CD4-positive, alpha-beta T cell treated with Interleukin-1 beta for 1 hour (primary cell): ENCODE results near the gene INSR.
"Not testable (repeated sequence)": the region's sequence is repeated elsewhere in the genome, so short reads cannot be mapped to it uniquely, and the experiment has no call there.

ENCODE experiments used
- DNase-seq, 2 donors: peaks; one replicate each; pipeline ENCODE4 v3.0.0-alpha.2; 2020 to 2022

Gene INSR

DNA sequence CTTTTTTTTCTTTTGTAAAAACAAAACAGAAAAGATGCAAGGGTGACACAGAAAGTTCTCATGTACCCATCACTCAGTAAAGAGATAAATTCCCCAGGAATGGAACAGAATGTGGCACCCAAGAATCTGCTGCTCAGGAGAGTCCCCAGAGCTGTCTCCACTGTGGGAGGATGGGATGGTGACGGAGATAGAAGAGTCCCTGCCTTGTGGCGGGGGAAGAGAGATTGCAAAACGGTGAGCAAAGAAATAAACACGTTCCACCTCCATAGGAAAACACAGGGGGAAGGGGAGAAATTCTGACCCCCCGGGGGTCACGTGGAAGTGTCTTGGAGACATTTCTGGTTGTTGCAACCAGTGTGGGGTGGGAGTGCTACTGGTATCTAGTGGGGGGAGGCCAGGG, 76.4 kb downstream of the INSR start:
- DNase-seq, result no peak

DNA sequence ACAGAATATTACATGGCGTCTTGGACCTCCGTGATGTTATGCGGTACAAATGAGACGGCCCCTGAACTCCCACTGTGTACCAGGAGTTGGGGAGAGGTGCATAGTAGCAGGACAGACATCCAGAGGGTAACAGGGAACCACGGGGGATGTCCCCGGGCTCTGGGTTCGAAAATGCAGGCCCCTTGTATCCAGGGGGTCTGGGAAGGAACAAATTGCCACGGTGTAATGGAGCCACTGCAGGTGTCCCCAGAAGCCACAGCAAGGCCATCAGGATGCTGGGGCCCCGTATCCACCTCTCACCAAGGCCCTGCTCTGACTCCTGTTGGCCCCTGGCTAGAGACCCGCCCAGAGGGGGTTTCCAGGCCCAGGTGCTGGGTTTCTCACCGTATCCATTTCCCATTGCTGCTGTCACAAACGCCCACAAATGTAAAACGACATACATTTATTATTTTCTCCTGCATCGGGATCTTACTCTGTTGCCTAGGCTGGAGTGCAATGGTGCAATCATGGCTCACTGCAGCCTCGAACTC, 77.8 kb downstream of the INSR start:
- no peak for DNase-seq

DNA sequence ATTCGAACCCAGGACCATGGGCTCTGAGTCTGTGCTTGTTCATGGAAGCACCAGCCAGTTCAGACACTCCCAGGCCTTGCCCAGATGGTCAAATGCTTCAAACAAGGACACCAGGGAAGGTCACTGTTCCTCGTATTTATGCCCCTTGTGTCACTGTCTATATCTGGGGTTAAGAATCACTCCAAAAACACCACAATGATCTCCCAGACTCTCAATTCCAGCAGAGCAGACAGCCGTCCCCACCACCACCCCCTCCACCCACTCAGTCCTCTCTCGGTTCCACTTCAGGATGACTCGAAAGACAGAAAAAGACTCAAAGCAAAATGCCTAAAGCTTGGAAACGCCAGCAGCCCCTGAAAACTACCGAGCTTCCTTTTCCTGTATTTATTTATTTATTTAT, 79.0 kb downstream of the INSR start:
- no peak for DNase-seq

DNA sequence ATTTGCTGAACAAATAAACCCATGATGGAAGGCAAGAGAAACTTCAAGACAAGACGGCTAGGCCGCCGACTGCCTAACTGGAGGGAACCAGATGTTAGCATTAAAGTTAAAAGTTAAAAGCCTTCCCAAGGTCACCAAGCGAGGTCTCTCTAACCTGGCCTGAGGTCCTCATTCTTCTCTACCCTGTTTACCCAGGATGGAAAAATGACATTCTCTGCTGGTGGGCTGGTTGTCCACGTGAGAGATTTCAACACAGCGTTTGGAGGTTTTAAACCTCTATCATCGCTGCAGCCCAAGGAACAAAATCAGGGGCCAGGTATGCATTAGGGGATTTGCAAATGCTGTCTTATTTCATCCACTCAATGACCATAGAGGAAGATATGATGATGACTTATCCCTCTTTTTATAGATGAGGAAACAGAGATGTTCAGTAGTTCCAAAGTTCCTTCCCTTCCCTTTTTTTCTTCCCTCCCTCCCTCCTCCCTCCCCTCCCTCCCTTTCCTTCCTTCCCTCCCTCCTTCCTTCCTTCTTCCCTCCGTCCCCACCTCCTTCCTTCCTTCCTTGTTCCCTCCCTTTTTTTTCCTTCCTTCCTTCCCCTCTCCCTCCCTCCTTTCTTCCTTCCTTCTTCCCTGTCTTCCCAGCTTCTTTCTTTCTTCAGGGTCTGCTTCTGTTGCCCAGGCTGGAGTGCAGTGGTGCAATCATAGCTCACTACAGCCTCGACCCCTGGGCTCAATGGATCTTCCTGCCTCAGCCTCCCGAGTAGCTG, 79.7 kb downstream of the INSR start:
- DNase-seq, result no peak

DNA sequence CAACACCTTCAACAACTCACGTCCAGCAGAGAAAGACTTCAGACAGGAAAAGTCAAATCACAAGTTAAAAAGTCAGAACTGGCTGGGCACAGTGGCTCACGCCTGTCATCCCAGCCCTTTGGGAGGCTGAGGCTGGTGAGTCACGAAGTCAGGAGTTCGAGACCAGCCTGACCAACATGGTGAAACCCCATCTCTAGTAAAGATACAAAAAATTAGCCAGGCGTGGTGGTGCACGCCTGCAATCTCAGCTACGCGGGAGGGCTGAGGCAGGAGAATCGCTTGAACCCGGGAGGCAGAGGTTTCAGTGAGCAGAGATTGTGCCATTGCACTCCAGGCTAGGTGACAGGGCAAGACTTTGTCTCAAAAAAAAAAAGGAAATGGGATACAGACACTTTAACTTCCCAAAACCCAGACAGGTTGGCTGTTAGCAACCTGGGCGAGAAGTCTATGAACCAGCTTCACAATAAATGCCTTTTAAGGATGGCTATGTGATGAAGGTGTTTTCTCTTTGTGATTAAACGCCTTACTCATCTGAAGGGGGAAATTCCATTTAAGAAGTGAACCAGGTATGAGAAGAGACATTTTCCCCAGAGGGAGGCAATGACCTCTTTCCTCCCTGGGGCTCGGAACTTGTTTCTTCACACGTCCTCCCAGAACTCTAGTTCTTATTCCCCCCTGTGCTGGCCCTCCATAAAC, 80.4 kb downstream of the INSR start:
- no peak for DNase-seq

DNA sequence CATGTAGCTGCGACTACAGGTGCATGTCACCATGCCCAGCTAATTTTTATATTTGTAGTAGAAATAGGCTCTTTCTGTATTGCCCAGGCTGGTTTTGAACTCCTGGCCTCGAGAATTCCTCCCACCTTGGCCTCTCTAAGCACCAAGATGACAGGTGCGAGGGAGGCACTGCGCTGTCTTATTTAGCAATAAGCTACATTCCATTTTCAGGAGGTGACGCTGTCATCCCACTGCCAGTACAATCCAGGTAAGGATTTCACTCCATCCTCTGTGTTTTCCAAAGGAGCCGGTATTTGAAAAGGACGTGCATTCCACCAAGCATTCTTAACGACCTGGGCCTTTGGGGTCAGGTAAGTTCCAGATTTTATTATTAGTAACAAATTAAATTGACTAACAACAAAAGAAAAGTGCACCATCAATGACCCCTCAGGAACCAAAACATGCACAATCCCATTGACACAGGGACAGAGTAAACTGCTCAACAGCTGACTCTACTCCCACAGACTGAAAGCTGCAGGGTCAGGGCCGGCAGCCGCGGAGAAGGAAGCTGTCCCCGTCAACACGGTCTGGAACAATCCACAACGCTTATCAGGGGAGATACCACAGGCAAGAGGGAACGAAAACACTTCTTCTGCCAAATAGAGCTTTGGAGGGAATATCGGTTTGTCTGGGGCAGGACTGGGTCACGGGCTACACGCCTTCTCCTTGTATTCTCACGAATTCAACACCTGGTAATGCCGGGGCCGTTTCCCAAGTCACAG, 82.8 kb downstream of the INSR start:
- no peak for DNase-seq

DNA sequence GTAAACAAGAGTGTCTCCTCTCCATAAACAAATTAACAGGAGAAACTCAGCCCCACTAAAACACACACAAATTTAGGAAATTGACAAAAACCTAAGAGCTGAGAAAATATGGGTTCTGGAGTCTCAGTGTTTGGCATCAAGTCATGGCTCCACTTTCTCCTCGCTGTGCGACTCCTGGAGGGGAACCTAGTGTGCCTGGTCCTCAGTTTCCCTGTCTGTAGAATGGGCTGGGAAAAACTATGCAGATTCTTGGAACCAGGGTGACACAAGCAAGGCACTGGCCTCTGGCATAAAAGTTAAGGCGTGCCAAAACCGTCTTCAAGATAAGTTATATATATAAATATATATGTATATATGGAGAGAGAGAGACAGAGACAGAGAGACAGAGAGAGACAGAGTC, 83.9 kb downstream of the INSR start:
- DNase-seq, result no peak

DNA sequence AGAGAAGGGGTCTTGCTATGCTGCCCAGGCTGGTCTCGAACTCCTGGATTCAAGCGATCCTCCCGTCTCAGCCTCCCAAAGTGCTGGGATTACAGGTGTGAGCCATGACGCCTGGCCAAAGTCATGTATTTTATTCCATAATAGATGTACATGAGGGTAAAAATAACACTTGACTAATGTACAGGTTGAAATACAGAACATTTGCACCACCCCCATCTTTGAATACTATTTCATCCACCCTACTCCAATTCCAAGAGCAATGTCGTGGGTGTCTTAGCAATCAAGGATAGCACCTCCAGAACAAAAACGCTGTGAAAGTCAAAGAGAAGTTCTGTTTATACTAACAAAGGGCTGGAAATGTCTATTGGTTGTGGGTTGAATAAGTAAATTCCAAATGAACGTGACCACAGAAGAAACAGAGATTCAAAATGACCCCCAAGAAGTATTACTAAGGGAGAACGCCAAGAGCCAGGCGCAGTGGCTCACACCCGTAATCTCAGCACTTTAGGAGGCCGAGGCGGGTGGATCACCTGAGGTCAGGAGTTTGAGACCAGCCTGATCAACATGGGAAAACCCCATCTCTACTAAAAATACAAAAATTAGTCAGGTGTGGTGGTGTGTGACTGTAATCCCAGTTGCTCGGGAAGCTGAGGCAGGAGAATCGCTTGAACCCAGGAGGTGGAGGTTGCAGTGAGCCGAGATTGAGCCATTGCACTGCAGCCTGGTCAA, 84.5 kb downstream of the INSR start:
- not testable (repeated sequence) for DNase-seq

DNA sequence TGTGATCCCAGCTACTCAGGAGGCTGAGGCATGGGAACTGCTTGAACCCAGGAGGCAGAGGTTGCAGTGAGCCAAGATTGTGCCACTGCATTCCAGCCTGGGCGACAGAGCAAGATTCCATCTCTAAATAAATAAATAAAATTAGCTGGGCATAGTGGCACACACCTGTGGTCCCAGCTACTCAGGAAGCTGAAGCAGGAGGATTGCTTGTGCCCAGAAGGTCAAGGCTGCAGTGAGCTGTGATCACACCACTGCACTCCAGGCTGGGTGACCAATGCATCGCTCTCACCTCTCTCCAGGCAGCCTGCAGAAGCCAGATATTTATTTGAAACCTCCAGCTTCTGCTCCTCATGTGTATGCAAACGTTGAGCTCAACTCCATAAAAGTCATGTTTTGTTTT, 85.2 kb downstream of the INSR start:
- not testable (repeated sequence) for DNase-seq

DNA sequence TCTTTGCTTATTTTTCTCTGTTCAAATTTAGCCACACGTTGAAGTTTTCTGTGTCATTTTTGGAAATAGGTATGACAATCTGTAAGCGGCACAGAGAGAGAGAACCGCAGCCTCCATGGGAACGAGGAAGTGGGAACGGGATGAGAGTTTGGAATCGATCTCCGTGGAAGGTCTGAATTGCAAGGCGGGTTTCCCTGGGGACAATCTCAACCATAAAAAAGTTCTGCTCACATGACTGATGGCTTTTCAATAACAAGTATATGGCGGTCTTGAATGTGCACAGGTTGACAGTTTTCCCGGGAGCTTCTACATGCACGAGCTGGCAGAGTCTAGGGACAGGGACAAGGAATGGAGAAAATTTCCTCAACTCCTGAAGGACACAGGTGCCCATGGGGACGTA, 90.9 kb downstream of the INSR start:
- no peak for DNase-seq

DNA sequence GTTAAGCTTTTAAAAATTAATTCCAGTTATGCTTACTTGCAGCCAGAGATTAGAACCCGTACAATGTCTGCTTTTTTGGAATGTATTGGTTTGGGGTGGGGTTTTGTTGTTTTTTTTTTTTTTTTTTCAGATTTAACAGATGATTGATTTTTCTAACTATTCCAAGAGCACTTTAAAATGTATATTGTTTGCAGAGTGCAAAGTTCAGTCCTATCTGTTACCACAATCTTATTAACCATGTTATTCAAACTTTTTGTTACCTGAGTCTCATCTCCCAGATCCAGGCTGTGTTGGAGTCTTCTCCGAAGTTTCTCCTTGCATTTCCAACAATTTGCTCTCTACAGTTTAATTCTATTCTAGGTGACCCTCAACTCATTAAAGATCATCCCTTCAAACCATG, 91.3 kb downstream of the INSR start:
- DNase-seq, result no peak

DNA sequence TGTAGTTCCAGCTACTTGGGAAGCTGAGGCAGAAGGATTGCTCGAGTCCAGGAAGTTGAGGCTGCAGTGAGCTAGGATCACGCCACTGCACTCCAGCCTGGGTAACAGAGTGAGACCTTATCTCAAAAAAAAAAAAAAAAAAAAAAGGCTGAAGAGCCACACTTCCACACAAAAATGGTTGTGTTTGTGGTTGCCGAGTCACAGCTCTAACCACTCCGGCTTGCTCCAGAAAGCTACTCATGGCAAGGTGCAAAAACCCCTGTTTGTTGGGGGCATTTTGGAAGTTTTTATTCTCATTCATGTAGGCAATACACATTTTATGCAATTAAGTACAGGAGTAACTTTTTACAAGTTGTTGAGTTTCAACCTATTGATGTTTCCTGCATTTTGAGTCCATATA, 93.5 kb downstream of the INSR start:
- no peak for DNase-seq

DNA sequence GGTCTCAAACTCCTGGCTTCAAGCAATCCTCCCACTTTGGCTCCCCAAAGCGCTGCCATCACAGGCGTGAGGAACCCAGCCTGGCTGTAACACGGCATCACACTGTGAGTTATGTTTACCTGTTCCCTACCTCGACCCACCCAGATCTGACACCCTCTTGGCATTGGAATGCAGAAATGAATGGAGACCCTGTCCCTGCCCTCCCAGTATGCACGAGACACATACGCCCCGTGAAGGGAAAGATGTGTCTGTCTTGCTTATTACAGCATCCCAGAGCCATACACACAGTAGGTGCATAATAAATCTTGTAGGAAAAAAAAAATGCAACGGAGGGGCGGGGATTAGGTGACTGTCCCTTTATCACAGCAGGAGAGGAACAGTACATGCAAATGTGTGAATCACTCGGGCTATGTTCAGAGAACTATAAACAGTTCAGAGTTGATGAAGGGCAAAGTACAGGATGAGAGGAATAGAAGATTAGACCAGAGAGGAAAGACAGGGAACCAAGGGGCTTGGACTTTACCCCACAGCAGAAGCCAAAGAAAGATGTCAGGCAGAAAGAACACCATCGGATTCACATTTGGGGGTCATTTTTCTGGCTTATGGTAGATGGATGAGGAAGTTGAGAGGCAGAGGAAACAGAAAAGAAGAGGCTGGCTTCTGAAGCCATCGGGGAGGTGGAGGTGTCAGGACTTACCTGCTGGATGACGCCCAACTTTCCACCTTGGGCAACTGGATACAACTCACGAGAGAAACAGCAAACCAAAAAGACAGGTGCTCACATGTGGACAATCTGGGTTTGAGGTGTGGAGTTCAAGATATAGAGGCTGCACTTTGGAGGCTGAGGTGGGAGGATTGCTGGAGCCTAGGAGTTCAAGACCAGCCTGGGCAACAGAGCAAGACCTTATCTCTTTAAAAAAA, 94.3 kb downstream of the INSR start:
- DNase-seq, result no peak

DNA sequence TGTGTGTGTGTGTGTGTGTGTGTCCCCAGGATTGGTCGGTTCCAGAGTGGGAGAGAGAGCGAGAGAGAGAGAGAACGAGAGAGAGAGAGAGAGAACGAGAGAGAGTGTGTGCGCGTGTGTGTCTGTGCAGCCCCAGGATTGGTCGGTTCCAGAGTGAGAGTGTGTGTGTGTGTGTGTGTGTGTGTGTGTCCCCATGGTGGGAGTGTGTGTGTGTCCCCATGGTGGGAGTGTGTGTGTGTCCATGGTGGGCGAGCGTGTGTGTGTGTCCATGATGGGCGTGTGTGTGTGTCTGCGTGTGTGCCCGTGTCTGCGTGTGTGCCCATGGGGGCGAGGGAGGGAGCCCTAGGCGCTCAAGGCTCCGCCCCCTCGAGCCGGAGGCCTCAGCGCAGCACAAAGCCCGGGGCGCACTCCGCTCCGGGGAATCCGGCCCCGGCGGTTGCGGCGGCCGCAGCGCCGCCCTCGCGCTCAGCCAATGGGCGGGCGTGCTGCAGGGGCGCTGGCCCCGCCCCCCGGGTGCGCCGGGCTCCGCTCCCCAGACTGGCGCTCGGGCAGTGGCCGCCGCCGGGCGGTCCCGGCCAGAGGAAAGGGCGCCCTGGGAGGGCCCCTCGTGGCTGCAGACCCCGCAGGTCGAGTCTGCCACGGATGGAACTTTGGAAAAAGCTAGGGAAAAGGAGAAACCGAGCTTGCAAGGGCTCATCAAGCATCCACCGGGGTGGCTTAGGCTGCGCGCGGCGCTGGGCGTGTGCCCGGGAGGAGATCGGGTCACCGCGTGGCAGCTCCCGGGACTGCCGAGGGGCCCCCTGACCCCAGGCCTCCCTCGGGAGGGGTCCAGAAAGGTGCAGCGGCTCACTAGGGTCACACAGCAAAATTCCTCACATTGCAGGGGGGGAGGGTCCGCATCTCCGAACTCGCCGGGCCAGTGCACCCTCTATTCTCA, 96.2 kb downstream of the INSR start:
- peak; percentile 93 to 95 for DNase-seq

DNA sequence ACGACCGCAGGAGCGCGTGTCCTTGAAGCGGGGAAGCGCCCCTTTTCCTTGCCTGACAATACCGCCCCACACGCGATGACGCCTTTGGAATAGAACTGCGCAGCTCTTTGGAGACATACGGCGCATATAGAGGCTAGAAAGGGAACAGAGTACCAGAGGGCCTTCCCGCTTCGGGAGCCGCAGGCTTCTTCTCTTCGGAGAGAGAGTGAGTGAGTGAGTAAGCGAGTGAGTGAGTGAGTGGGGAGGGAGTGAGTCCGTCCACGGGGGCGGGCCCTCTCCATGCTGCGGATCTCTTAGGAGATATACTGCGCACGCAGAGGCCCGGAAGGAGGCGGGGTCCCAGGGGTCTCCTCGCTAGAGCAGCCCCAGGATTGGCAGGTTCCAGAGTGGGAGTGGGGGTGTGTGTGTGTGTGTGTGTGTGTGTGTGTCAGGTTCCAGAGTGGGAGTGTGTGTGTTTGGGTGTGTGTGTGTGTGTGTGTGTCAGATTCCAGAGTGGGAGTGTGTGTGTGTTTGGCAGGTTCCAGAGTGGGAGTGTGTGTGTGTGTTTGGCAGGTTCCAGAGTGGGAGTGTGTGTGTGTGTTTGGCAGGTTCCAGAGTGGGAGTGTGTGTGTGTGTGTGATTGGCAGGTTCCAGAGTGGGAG, 97.0 kb downstream of the INSR start:
- peak; percentile 85 to 91 for DNase-seq

DNA sequence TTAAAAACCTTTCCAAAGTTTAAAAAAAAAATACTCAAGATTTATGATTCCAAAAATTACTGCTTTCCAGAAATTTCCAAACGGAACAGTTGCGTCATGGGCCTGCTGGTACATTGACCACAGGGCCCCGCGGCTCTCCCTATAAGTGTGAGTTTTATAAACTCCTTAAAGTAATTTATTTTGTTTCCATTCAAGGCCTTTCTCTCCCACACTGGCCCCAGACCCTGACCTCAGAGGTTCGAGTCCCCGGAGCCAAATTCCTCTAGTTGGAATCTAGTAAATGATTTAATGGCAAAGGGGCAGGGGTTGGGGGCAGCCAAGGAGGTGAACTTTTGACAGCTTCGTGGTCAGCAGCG, 97.5 kb downstream of the INSR start:
- DNase-seq, result no peak

DNA sequence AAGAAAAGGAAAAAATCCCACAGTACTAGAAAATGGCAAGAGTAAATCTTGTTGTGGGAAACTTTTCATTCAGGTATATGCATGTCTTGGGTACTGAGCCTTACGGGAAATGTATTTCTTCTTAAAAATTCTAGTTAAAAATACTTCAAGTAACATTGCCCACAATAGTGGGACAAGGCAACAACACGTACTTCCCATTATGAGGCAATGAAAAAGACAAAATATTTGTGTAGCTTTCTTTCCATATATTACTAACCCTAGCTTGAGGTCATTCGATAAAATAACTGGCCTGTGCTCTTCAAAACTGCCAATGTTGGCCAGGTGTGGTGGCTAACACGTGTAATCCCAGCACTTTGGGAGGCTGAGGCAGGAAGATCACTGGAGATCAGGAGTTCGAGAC, 99.2 kb downstream of the INSR start:
- no peak for DNase-seq

DNA sequence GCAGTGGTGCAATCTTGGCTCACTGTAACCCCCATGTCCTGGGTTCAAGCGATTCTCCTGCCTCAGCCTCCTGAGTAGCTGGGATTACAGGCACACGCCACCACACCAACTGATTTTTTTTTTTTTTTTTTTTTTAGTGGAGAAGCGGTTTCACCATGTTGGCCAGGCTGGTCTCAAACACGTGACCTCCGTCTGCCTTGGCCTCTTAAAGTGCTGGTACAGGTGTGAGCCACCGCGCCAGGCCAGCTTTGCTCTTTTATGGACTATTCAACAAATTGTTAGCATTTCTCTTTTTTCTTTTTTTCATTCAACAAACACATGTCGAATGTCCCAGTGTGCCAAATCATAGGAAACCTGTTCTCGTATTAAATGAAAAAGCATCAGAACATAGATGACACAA, 99.6 kb downstream of the INSR start:
- no peak for DNase-seq

DNA sequence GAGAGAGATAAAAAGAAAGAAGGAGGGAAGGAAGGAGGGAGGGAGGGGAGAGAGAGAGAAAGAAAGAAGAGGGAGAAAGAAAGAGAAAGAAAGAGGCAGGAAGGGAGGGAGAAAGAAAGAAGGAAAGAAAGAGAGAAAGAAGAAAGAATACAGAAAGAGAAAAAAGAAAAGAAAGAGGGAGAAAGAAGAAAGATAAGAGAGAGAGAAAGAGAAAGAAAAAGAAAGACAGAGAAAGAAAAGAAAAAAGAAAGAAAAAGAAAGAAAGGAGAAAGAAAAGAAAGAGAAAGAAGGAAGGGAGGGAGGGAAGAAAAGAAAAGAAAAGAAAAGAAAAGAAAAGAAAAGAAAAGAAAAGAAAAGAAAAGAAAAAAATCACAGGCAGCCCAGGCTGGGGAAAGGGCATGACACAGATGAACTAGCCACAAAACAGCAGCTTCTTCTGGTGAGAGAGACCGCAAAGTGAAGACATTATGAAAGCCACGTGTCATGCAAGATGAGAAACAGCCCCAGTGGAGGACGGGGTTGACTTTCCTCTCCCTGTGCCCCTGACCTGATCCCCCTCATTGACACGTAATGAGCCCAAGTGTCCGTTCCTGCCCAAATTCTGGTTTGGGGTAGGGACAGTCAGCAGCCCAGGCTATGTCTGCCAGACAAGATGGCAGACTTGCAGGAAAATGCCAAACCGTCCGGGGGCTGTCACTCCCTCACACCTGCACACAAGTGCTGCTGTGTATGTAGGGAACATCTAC, 102.1 kb downstream of the INSR start:
- peak; percentile 56 to 60 for DNase-seq
